Measurements from ENCODE around the gene HOXA10.

Gene HOXA10

GRCh38 chr7:27208998-27209397, 34.9 kb upstream of the HOXA10 start:
- Mint-ChIP-seq H3K27me3 (peaks cover 73% of the 10 kb centered on the region), H3K4me1 (ENCODE audit: low read depth) (peaks cover 25% of the 10 kb centered on the region), H3K36me3 (no peaks in the 10 kb centered on the region), H3K9me3 (ENCODE audit: low read depth) (no peaks in the 10 kb centered on the region), H3K27ac (no peak overlapping the region), H3K4me3 (no peak overlapping the region)

DNA sequence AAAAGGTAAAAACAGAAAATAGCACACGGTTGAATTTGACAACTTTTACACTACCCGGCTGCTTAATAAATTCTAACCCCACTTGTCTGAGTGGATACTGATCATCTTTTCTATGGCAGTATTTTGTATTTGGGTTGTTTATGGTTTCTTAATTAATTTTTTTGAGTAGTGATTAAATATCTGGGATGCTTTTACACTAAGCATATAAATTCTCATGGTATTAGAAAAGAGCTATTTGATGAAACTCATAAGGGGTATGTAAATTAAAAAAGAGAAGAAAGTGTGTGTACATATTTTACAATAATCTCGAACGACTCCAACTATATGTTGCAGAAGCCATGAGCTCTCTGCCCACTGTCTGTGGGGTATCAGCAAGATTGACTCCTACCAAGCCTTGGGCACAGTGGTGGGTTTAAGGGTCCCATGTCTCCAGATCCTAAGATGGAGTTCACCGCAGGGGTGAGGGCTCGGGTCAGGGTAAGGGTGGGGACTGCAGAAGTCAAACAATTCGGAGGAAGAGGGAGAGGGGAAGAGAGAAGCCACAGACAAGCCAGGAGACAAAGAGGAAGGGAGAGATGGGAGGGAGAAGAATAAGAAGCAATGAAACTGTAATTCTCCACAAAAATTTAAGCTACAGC, 33.3 kb upstream of the HOXA10 start:
- peaks cover 24% of the 10 kb centered on the region for H3K4me1 Mint-ChIP-seq (ENCODE audit: low read depth)

GRCh38 chr7:27205325-27206280, 31.5 kb upstream of the HOXA10 start:
- H3K27ac Mint-ChIP-seq, result no peak overlapping the region
- no peaks in the 10 kb centered on the region for H3K36me3 Mint-ChIP-seq
- H3K27me3 Mint-ChIP-seq, result peaks cover 71% of the 10 kb centered on the region
- no peaks in the 10 kb centered on the region for H3K9me3 Mint-ChIP-seq (ENCODE audit: low read depth)
- peak overlapping the region; percentile 40 for H3K4me3 Mint-ChIP-seq
- peaks cover 38% of the 10 kb centered on the region for H3K4me1 Mint-ChIP-seq (ENCODE audit: low read depth)

More for the DNA sequence above, 33.3 kb upstream of the HOXA10 start:
- Mint-ChIP-seq H3K9me3 (ENCODE audit: low read depth) (no peaks in the 10 kb centered on the region), H3K27me3 (peaks cover 75% of the 10 kb centered on the region), H3K36me3 (no peaks in the 10 kb centered on the region), H3K27ac (no peak overlapping the region), H3K4me3 (no peak overlapping the region)

GRCh38 chr7:27204851-27205322, 30.8 kb upstream of the HOXA10 start:
- no peaks in the 10 kb centered on the region for H3K36me3 Mint-ChIP-seq
- no peak overlapping the region for H3K27ac Mint-ChIP-seq
- no peaks in the 10 kb centered on the region for H3K9me3 Mint-ChIP-seq (ENCODE audit: low read depth)
- H3K4me3 Mint-ChIP-seq, result peak overlapping the region; percentile 10
- H3K4me1 Mint-ChIP-seq (ENCODE audit: low read depth), result peaks cover 37% of the 10 kb centered on the region
- peaks cover 66% of the 10 kb centered on the region for H3K27me3 Mint-ChIP-seq

DNA sequence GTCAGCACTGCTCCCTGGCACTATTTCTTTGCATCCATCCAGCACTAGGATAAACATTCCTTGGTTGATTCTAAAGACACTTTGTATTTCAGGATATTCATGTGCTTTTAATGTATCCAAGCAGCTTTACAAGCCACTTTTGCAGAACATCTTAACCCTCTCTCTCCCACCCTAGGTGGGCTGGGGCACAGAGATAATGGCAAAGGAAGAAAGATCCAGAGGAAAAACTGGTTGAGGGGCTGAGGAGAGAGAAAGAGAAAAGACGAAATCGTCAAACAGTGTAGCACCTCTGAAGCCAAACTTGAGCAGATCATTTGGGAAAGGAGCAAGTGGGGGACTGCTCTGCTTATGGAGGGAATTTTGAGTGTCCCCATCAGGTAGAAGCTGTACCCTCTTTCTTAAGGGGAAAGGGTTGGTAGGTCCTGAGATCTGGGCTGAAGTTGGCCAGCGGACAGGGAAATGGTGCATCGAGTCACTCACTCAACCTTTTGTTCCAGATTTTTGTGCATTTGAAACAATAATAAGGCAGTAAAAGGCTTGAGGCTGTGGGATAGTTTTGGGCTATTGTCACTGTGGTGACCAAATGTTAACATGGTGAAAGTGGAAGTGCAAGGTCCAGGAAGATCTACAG, 30.0 kb upstream of the HOXA10 start:
- Mint-ChIP-seq H3K27ac (no peak overlapping the region), H3K27me3 (peaks cover 61% of the 10 kb centered on the region), H3K4me3 (no peak overlapping the region), H3K4me1 (ENCODE audit: low read depth) (peaks cover 38% of the 10 kb centered on the region), H3K36me3 (no peaks in the 10 kb centered on the region), H3K9me3 (ENCODE audit: low read depth) (no peaks in the 10 kb centered on the region)

GRCh38 chr7:27203365-27203953, 29.3 kb upstream of the HOXA10 start:
- Mint-ChIP-seq H3K27ac (no peak overlapping the region), H3K9me3 (ENCODE audit: low read depth) (no peaks in the 10 kb centered on the region), H3K27me3 (peaks cover 57% of the 10 kb centered on the region), H3K4me3 (no peak overlapping the region), H3K4me1 (ENCODE audit: low read depth) (peaks cover 40% of the 10 kb centered on the region), H3K36me3 (no peaks in the 10 kb centered on the region)

DNA sequence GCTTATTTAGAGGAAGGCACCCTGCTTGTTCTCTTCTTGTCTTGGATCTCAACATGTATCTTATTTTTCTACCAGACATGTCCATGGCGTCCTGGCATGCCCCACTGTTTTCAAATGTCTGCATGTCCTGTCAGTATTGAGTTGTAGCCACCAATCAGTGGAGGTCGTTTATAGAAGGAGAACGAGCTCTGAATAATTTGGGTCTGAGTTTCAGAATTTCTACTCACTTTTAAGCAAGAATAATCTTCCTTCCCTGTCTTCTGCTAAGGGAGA, 28.7 kb upstream of the HOXA10 start:
- no peaks in the 10 kb centered on the region for H3K9me3 Mint-ChIP-seq (ENCODE audit: low read depth)
- H3K36me3 Mint-ChIP-seq, result no peaks in the 10 kb centered on the region
- no peak overlapping the region for H3K27ac Mint-ChIP-seq
- H3K4me3 Mint-ChIP-seq, result no peak overlapping the region
- H3K4me1 Mint-ChIP-seq (ENCODE audit: low read depth), result peaks cover 44% of the 10 kb centered on the region
- H3K27me3 Mint-ChIP-seq, result peaks cover 60% of the 10 kb centered on the region

DNA sequence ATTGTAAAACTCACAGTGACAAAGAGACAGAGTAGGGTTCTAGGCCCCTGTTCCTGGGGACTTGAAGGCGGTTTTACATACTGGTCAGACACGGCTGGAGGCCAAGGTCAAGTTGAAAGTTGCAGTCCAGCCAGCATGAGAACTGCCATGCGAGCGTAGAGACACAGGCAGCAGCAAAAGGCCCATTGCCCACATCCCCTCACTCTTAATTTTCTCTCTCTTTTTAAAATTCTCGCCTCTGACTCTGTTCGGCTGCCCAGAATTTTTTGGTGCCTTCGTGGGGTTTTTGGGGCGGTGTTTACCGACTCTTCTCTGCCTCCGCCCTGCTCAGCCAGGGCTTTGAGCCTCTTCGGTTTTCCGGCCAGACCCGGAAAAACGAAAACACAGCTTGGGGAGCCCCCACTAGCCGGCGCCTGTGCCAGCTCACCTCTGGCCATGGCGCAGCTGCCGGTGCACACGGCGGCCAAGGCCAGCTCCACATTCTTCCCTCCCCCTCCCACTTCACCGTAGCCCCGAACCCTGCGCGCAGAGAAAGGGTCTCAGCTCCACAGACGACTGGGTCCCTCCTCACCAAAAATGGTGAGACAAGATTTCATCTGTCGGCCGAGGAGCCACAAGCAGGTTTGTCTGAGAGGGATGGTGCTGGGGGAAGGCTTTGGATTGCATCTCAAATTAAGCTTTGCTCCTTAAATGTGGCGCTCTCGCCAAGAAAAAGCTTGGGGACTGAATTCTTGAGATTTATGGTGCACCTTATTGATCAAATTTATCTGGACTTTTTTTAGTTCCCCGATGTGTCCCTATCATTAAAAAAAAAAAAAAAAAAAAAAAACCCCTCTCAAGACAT, 28.1 kb upstream of the HOXA10 start:
- H3K9me3 Mint-ChIP-seq (ENCODE audit: low read depth), result no peaks in the 10 kb centered on the region
- H3K27ac Mint-ChIP-seq, result no peak overlapping the region
- peaks cover 44% of the 10 kb centered on the region for H3K4me1 Mint-ChIP-seq (ENCODE audit: low read depth)
- no peak overlapping the region for H3K4me3 Mint-ChIP-seq
- no peaks in the 10 kb centered on the region for H3K36me3 Mint-ChIP-seq
- peaks cover 61% of the 10 kb centered on the region for H3K27me3 Mint-ChIP-seq

- Mint-ChIP-seq H3K4me1 (ENCODE audit: low read depth) (peaks cover 44% of the 10 kb centered on the region), H3K4me3 (peak overlapping the region; percentile 81)
Observed at GRCh38 chr7:27201580-27202017, 27.5 kb upstream of the HOXA10 start.

DNA sequence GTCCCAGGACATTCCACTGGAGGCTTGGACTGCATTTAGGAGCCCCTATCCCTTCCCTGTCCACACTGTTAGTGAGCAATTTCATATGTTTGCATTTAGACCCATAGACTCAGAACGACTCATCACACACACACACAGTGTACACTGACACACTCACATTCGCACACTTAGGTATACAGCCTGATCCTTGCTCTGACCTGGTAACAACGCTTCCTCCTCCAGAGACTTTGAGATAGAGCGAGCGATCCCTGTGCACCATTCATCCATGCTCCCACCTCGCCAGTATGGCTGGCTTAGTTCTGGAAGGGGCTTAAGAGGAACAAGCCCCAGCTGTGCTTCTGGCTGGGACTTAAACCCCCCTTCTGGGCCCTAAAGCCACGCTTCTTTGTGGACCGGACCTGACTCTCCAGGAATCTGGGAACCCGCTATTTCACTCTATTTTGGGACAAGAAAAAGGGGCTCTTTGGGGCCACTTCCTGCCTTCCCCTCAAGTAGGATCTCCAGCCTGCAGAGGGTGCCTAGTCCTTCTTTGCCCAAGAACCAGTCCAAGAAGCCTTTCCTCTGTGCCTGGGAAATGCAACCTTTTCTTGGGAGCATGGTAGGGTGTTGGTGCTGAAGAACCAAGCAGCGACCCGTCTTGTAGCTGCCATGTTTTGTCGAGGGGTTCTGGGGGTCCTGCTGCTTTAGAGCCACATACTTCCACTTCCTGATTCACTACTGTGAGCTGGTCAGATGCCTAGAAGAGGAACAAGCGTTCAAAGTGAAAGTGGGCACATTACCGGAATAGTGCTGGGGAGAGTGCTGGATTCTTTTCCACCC, 26.9 kb upstream of the HOXA10 start:
- Mint-ChIP-seq H3K27ac (no peak overlapping the region), H3K36me3 (no peaks in the 10 kb centered on the region)

More at GRCh38 chr7:27201580-27202017, 27.5 kb upstream of the HOXA10 start:
- no peaks in the 10 kb centered on the region for H3K9me3 Mint-ChIP-seq (ENCODE audit: low read depth)
- H3K36me3 Mint-ChIP-seq, result no peaks in the 10 kb centered on the region
- no peak overlapping the region for H3K27ac Mint-ChIP-seq
- H3K27me3 Mint-ChIP-seq, result peaks cover 61% of the 10 kb centered on the region

DNA sequence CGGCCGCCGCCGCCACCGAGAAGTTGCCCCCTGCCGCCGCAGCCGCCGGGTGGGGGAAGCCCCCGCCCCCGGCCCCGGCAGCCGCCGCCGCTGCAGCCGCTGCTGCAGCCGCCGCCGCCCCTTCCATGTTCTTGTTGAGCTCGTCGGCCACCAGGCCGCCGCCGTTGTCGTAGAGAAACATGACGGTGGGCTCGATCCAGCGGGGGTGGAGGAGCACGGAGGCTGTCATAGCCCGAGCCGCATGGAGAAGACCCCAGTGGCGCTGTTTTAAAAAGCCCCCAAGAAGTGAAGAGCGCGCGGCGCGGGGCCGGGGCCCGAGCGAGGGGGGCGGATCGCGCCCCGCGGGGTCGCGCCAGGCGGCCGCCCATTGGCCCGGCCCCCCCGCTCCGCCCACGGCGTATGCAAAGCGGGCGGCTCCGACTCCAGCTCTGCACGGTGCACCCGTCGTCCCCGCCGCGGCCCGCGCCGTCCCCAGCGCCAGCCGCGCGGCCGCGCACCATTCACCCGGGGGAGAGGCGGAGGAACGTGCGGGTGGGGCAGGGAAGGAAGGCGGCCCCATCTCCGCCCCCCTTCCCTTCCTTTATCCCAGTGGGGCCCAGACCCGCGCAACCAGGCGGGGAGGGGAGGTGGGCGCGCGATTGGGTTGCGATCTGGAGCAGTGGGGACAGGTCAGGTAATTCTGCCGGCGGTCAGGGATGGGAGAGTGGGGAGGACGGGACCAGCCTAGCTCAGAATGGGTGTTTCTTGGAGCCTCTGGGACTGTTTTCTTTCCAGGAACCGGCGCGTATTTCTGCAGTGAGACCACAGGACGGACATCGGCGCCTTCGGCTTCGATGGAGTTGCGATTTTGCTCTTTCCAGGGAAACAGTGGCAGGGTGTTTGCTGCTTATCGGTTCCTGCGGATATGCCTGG, 26.0 kb upstream of the HOXA10 start, which contains the start of gene HOXA13:
Gene HOXA13, minus strand, starts transcription at position 243 of the 912 bp plus-strand sequence. Its CDS starts 14 bp downstream, at position 229.
- Mint-ChIP-seq H3K4me1 (ENCODE audit: low read depth) (peaks cover 40% of the 10 kb centered on the region), H3K27ac (no peak within 1 kb of the TSS), H3K4me3 (peak within 1 kb of the TSS; percentile 85), H3K36me3 (no peaks in the 10 kb centered on the region), H3K9me3 (ENCODE audit: low read depth) (no peaks in the 10 kb centered on the region), H3K27me3 (peaks cover 61% of the 10 kb centered on the region)

More for the DNA sequence above, 26.9 kb upstream of the HOXA10 start:
- Mint-ChIP-seq H3K27me3 (peaks cover 61% of the 10 kb centered on the region), H3K9me3 (ENCODE audit: low read depth) (no peaks in the 10 kb centered on the region), H3K4me3 (peak overlapping the region; percentile 81), H3K4me1 (ENCODE audit: low read depth) (peaks cover 46% of the 10 kb centered on the region)

- Mint-ChIP-seq H3K4me3 (peak overlapping the region; percentile 74), H3K27me3 (peaks cover 63% of the 10 kb centered on the region), H3K27ac (no peak overlapping the region), H3K4me1 (ENCODE audit: low read depth) (peaks cover 35% of the 10 kb centered on the region), H3K36me3 (no peaks in the 10 kb centered on the region), H3K9me3 (ENCODE audit: low read depth) (no peaks in the 10 kb centered on the region)
Observed at GRCh38 chr7:27198871-27199801, 25.0 kb upstream of the HOXA10 start.
